Fibroblast of pulmonary artery (primary cell): ENCODE measurements around the gene RANGAP1.

Source experiments
- DNase-seq: peaks from one replicate; pipeline ENCODE4 v3.0.0-alpha.2; 2010; ENCODE audit warnings: low read depth
- H3K4me3 ChIP-seq: replicated peaks from 2 replicates; pipeline ENCODE4 v1.5.1; 2011; ENCODE audit warnings: low read depth, mild to moderate bottlenecking, control low read depth, low read length, moderate library complexity
- CTCF ChIP-seq: IDR thresholded peaks from 2 replicates; pipeline ENCODE4 v1.5.1; 2011; ENCODE audit warnings: mild to moderate bottlenecking, control low read depth, low read length, inconsistent platforms; ENCODE audit errors: missing control alignments

The RANGAP1 gene

GRCh38 chr22:41215926-41216325 lies 70.1 kb downstream of the RANGAP1 start:
- no peak for DNase-seq
- no peak overlapping the region for H3K4me3 ChIP-seq
- no peak for TF ChIP-seq CTCF

GRCh38 chr22:41215409-41215808 lies 70.6 kb downstream of the RANGAP1 start:
- TF ChIP-seq CTCF, result no peak
- no peak for DNase-seq
- no peak overlapping the region for H3K4me3 ChIP-seq

GRCh38 chr22:41206719-41207118 lies 79.3 kb downstream of the RANGAP1 start:
- no peak for DNase-seq
- no peak overlapping the region for H3K4me3 ChIP-seq
- TF ChIP-seq CTCF, result no peak

GRCh38 chr22:41204992-41205900 lies 80.7 kb downstream of the RANGAP1 start, which contains the start of gene L3MBTL2:
TSS of gene L3MBTL2 (plus strand) at chr22:41205312. CDS start at chr22:41205363, 51 bp downstream.
- no peak for TF ChIP-seq CTCF
- peak within 1 kb of the TSS; percentile 99 for H3K4me3 ChIP-seq
- DNase-seq, result peak; percentile 94

- H3K4me3 ChIP-seq, result no peak overlapping the region
- no peak for TF ChIP-seq CTCF
- no peak for DNase-seq
These were observed 81.9 kb downstream of the RANGAP1 start for GRCh38 chr22:41204066-41204465.

GRCh38 chr22:41203118-41203517 lies 82.9 kb downstream of the RANGAP1 start:
- no peak for DNase-seq
- no peak overlapping the region for H3K4me3 ChIP-seq
- TF ChIP-seq CTCF, result no peak
